GM12801 (cell line): ENCODE measurements around the gene GABRD.

Experiments
- CTCF ChIP-seq: IDR thresholded peaks from one replicate; pipeline ENCODE4 v1.5.1; 2011; ENCODE audit warnings: control low read depth; ENCODE audit not compliant: insufficient read length; ENCODE audit errors: extremely low read depth

GABRD gene

GRCh38 chr1:2001773-2002411, 17.3 kb upstream of the GABRD start:
- TF ChIP-seq CTCF = no peak

- no peak for TF ChIP-seq CTCF
These were observed 15.5 kb upstream of the GABRD start, which contains the start of gene CFAP74 for GRCh38 chr1:2003541-2004131. Gene CFAP74, minus strand, starts transcription at chr1:2003786. Its CDS starts 12,830 bp downstream, at chr1:1990956.

- no peak for TF ChIP-seq CTCF
These were observed 14.3 kb upstream of the GABRD start for GRCh38 chr1:2004856-2005255.

- TF ChIP-seq CTCF = no peak
These were observed 9.8 kb upstream of the GABRD start for GRCh38 chr1:2009101-2010053.

- no peak for TF ChIP-seq CTCF
These were observed 5.0 kb upstream of the GABRD start for GRCh38 chr1:2014181-2014580.

- TF ChIP-seq CTCF = no peak
These were observed 4.1 kb upstream of the GABRD start for GRCh38 chr1:2014741-2015735.

GRCh38 chr1:2016123-2016522, 3.0 kb upstream of the GABRD start:
- TF ChIP-seq CTCF = no peak
